ENCODE results near the gene PLAGL1. TPM values are rescaled to one million over a fixed set of nuclear protein-coding genes. Genes with fewer than 3 reads are reported as not detected.

The PLAGL1 gene
- total and polyA plus RNA-seq, 2 of the 13 experiments (the other 11 are each of a cell fraction or from before 2014, with no cell fraction given), result 0.60 to 2.3 TPM

DNA sequence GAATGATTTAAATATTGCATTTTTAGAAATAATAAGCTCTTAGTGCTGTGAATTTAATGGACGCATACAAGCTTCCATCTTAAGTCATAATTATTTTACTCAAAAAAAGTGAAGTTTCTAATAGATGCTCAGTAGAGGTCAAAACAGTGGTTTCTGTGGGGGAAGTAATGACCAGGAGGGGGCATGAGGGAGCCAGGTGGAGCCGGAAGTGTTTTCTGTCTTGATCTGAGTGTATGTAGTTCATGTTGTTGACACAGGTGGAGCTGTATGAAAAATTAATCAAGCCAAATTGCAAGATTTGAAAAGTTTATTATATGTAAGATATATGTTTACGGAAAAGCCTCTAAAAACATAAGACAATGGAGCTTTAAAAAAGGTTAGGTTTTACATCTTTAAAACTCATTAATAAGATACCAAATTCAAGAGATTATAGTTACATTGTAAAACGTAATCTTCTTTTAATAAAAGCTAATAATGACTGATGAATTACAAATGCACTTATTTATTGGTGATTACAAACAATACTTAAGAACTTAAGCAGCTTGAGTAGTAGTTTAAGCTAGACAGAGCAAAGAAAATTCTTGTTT is 68.0 kb downstream of the PLAGL1 start:
- H3K4me3 ChIP-seq (replicated peaks in 1 of 3; ENCODE audit: insufficient read depth in 1 of 3, low read depth in 2 of 3, low read length in 3 of 3), result no peak overlapping the region
- H3K4me1 ChIP-seq (ENCODE audit: insufficient read depth, low read length), result peaks cover 16% of the 10 kb centered on the region
- POLR2A ChIA-PET, result no interaction called here
- H3K9me3 ChIP-seq (ENCODE audit: low read length), result no peaks in the 10 kb centered on the region
- CTCF ChIA-PET (ENCODE audit: low intra/inter-chr PET ratio, low total read pairs), result interaction anchor here (2.2 to 3.9 kb wide), 2 partner anchors 72 to 365 kb away, joined by 33 to 42 read pairs; no protein-coding TSS in a partner anchor
- ATAC-seq (peak; percentile 74), DNase-seq (ENCODE audit: low spot score) (peak; percentile 59), FAIRE-seq (peak; percentile 50)
- 28% methylated on average over 4 of the region's 4 CpGs for WGBS (ENCODE audit: low lambda C conversion rate)
- H3K36me3 ChIP-seq (replicated peaks in 1 of 2; ENCODE audit: control insufficient read depth in 1 of 2, insufficient read depth in 2 of 2, low read length in 2 of 2), result no peaks in the 10 kb centered on the region
- intact Hi-C loops (cut with micrococcal nuclease; ENCODE audit: unreplicated experiment), result loop anchor here (1.0 kb wide), 1 partner anchor 365 kb away; no protein-coding TSS in a partner anchor
- no peak overlapping the region for H2AFZ ChIP-seq (ENCODE audit: low read length)
- no TSS peak for BruUV-seq (replicated peaks)
- H3K4me2 ChIP-seq (ENCODE audit: low read depth, low read length), result no peak overlapping the region
- H3K27me3 ChIP-seq (ENCODE audit: control insufficient read depth in 1 of 2, insufficient read depth in 2 of 2, low read length in 2 of 2), result no peaks in the 10 kb centered on the region
- H3K9ac ChIP-seq (ENCODE audit: insufficient read depth, low read depth, low read length), result no peak overlapping the region
- H3K27ac ChIP-seq (ENCODE audit: extremely low read length, insufficient read depth, low read length), result no peak overlapping the region
- H4K20me1 ChIP-seq (ENCODE audit: insufficient read depth, low read length), result no peaks in the 10 kb centered on the region
- in situ Hi-C loops (cut with HindIII; ENCODE audit: extremely low pct_ligation_motif_present, low pct_unique_long_range_greater_than_20kb), result loop anchor here (5.0 kb wide), 2 partner anchors 72 to 363 kb away; no protein-coding TSS in a partner anchor
- H3K79me2 ChIP-seq (ENCODE audit: insufficient read depth, low read length), result no peaks in the 10 kb centered on the region
- TF ChIP-seq, protein P1, sequence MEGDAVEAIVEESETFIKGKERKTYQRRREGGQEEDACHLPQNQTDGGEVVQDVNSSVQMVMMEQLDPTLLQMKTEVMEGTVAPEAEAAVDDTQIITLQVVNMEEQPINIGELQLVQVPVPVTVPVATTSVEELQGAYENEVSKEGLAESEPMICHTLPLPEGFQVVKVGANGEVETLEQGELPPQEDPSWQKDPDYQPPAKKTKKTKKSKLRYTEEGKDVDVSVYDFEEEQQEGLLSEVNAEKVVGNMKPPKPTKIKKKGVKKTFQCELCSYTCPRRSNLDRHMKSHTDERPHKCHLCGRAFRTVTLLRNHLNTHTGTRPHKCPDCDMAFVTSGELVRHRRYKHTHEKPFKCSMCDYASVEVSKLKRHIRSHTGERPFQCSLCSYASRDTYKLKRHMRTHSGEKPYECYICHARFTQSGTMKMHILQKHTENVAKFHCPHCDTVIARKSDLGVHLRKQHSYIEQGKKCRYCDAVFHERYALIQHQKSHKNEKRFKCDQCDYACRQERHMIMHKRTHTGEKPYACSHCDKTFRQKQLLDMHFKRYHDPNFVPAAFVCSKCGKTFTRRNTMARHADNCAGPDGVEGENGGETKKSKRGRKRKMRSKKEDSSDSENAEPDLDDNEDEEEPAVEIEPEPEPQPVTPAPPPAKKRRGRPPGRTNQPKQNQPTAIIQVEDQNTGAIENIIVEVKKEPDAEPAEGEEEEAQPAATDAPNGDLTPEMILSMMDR (CRISPR knock-in tag; IDR thresholded peaks at IDR 0.05), result peak; percentile 63
- TF ChIP-seq GTF3A (CRISPR knock-in tag; conservative IDR thresholded peaks at IDR 0.05), result no peak
- TF ChIP-seq MEIS1 (CRISPR knock-in tag; IDR thresholded peaks at IDR 0.05; ENCODE audit: borderline replicate concordance), result no peak
- no peak for TF ChIP-seq SATB2 (CRISPR knock-in tag; IDR thresholded peaks at IDR 0.05)
- TF ChIP-seq, protein P2, sequence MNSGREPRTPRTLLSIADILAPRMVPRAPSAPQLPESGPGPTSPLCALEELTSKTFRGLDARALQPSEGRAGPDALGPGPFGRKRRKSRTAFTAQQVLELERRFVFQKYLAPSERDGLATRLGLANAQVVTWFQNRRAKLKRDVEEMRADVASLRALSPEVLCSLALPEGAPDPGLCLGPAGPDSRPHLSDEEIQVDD (CRISPR knock-in tag; IDR thresholded peaks at IDR 0.05; ENCODE audit: borderline replicate concordance), result no peak
- TF ChIP-seq, protein P3, sequence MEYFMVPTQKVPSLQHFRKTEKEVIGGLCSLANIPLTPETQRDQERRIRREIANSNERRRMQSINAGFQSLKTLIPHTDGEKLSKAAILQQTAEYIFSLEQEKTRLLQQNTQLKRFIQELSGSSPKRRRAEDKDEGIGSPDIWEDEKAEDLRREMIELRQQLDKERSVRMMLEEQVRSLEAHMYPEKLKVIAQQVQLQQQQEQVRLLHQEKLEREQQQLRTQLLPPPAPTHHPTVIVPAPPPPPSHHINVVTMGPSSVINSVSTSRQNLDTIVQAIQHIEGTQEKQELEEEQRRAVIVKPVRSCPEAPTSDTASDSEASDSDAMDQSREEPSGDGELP (IDR thresholded peaks at IDR 0.05; ENCODE audit: borderline replicate concordance, low read depth), result peak; percentile 25; the same call in 1 of the 2 replicates
- TF ChIP-seq WIZ (CRISPR knock-in tag; IDR thresholded peaks at IDR 0.05), result no peak
- no peak for TF ChIP-seq GABPA (IDR thresholded peaks at IDR 0.05; ENCODE audit: low read depth, low read length)
- TF ChIP-seq GABPA (CRISPR knock-in tag; IDR thresholded peaks at IDR 0.05; ENCODE audit: low read depth), result peak; percentile 67
- peak; percentile 66 for TF ChIP-seq ELF1 (CRISPR knock-in tag; IDR thresholded peaks at IDR 0.05)
- TF ChIP-seq, protein P4, sequence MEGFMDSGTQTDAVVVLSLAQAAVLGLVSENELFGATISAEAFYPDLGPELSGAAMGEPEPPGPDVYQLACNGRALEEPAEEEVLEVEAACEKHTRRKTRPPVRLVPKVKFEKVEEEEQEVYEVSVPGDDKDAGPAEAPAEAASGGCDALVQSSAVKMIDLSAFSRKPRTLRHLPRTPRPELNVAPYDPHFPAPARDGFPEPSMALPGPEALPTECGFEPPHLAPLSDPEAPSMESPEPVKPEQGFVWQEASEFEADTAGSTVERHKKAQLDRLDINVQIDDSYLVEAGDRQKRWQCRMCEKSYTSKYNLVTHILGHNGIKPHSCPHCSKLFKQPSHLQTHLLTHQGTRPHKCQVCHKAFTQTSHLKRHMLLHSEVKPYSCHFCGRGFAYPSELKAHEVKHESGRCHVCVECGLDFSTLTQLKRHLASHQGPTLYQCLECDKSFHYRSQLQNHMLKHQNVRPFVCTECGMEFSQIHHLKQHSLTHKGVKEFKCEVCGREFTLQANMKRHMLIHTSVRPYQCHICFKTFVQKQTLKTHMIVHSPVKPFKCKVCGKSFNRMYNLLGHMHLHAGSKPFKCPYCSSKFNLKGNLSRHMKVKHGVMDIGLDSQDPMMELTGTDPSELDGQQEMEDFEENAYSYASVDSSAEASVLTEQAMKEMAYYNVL (CRISPR knock-in tag; IDR thresholded peaks at IDR 0.05; ENCODE audit: borderline replicate concordance), result no peak
- no peak for TF ChIP-seq YEATS4 (CRISPR knock-in tag; IDR thresholded peaks at IDR 0.05; ENCODE audit: borderline replicate concordance)
- peak; percentile 74 for TF ChIP-seq ELF3 (CRISPR knock-in tag; IDR thresholded peaks at IDR 0.05)
- no peak for TF ChIP-seq GZF1 (CRISPR knock-in tag; IDR thresholded peaks at IDR 0.05)
- TF ChIP-seq SMC3 (IDR thresholded peaks at IDR 0.05; ENCODE audit: low read length), result peak; percentile 79
- no peak for TF ChIP-seq NR2F2 (IDR thresholded peaks at IDR 0.05; ENCODE audit: borderline replicate concordance, low read depth)
- TF ChIP-seq, protein P5, sequence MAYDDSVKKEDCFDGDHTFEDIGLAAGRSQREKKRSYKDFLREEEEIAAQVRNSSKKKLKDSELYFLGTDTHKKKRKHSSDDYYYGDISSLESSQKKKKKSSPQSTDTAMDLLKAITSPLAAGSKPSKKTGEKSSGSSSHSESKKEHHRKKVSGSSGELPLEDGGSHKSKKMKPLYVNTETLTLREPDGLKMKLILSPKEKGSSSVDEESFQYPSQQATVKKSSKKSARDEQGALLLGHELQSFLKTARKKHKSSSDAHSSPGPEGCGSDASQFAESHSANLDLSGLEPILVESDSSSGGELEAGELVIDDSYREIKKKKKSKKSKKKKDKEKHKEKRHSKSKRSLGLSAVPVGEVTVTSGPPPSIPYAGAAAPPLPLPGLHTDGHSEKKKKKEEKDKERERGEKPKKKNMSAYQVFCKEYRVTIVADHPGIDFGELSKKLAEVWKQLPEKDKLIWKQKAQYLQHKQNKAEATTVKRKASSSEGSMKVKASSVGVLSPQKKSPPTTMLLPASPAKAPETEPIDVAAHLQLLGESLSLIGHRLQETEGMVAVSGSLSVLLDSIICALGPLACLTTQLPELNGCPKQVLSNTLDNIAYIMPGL (CRISPR knock-in tag; IDR thresholded peaks at IDR 0.05; ENCODE audit: borderline replicate concordance in 1 of 2, low read depth in 1 of 2), result peak in 1 of 2 experiments; percentile 32; a peak in 1 of 4 replicates
- TF ChIP-seq ZNF781 (CRISPR knock-in tag; IDR thresholded peaks at IDR 0.05; ENCODE audit: borderline replicate concordance, not compliant biosample characterization), result no peak
